ENCODE data around the gene ROR1.

DNA sequence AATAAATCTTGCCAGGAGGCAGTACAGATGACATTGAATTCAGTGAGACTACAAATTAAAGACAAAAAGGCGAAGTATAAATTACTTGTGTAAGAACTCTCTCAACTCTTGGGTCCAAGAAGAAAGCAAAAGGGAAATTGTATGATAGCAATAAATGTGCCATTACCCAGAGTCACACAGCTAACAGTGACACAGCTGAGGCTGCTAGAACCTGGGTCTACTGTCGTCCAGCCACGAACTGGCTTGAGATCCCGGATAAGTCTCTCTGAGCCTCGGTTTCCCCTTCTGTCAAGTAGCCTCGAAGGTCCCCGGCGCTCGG, 362 bp upstream of the ROR1 start:
- TF ChIP-seq MAX (IDR thresholded peaks at IDR 0.05; ENCODE audit: insufficient read depth, insufficient read length) (no peak), EZH2 (IDR thresholded peaks at IDR 0.05; ENCODE audit: borderline replicate concordance, low read depth, low read length, severe bottlenecking) (no peak), CTCF (IDR thresholded peaks at IDR 0.05; ENCODE audit: extremely low read depth in 1 of 2, insufficient read depth in 1 of 2, low read depth in 1 of 2, low read length in 2 of 2) (no peak), POLR2A (IDR thresholded peaks at IDR 0.05; ENCODE audit: low read depth, low read length) (no peak), MYC (IDR thresholded peaks at IDR 0.05; ENCODE audit: low read depth, low read length) (no peak), JUN (IDR thresholded peaks at IDR 0.05; ENCODE audit: borderline replicate concordance, insufficient read depth, insufficient read length, low read depth) (no peak), POLR2AphosphoS5 (IDR thresholded peaks at IDR 0.05; ENCODE audit: insufficient read depth, low read depth, low read length) (no peak)

Measured in endothelial cell of umbilical vein (primary cell).